Stimulated activated CD4-positive, alpha-beta T cell treated with anti-CD3 and anti-CD28 coated beads, Interleukin-1b, Interleukin-23, amount 100 ng/mL, for 24 hours (primary cell): Measurements from ENCODE around the gene TERF2IP.
A peak's percentile ranks its signal among the peaks of the same experiment; 100 is the strongest.

Experiments used
- DNase-seq, 4 experiments: peaks; one replicate each; pipeline ENCODE4 v3.0.0-alpha.2; 2020; ENCODE audit warnings: low read depth in 4 of 4, low spot score in 1 of 4

TERF2IP gene

GRCh38 chr16:75635036-75635435, 12.5 kb upstream of the TERF2IP start:
- DNase-seq, result no peak

GRCh38 chr16:75640598-75640997, 7.0 kb upstream of the TERF2IP start:
- no peak for DNase-seq

- DNase-seq, result no peak
Measured at GRCh38 chr16:75644240-75645012, 3.1 kb upstream of the TERF2IP start.

- DNase-seq, result no peak
Measured at GRCh38 chr16:75647112-75647491, 471 bp upstream of the TERF2IP start.

- DNase-seq, result peak; percentile 72 to 82 (median 78)
Measured at GRCh38 chr16:75648265-75649076, 898 bp downstream of the TERF2IP start.

GRCh38 chr16:75653922-75654321, 6.3 kb downstream of the TERF2IP start:
- DNase-seq, result no peak

- DNase-seq, result no peak
Measured at GRCh38 chr16:75658175-75658574, 10.6 kb downstream of the TERF2IP start.

GRCh38 chr16:75660321-75660720, 12.7 kb downstream of the TERF2IP start:
- DNase-seq, result no peak

- DNase-seq, result no peak
Measured at GRCh38 chr16:75660726-75661302, 13.2 kb downstream of the TERF2IP start.

- no peak for DNase-seq
Measured at GRCh38 chr16:75667503-75667902, 19.9 kb downstream of the TERF2IP start.

- no peak for DNase-seq
Measured at GRCh38 chr16:75676909-75677308, 29.3 kb downstream of the TERF2IP start, which contains the start of gene CPHXL2. CPHXL2 (minus strand) TSS chr16:75677009; CDS start chr16:75676999, 10 bp downstream.

GRCh38 chr16:75679366-75679765, 31.8 kb downstream of the TERF2IP start:
- no peak for DNase-seq

- DNase-seq, result no peak
Measured at GRCh38 chr16:75682308-75682707, 34.7 kb downstream of the TERF2IP start.

- DNase-seq, result no peak
Measured at GRCh38 chr16:75687361-75687760, 39.8 kb downstream of the TERF2IP start.

- DNase-seq, result no peak
Measured at GRCh38 chr16:75695708-75696107, 48.1 kb downstream of the TERF2IP start.

GRCh38 chr16:75697571-75697970, 50.0 kb downstream of the TERF2IP start:
- DNase-seq, result no peak

GRCh38 chr16:75701361-75701760, 53.8 kb downstream of the TERF2IP start, which contains the start of gene DUXB:
DUXB (minus strand) TSS chr16:75701461; CDS start chr16:75701418, 43 bp downstream.
- no peak for DNase-seq

- no peak for DNase-seq
Measured at GRCh38 chr16:75702242-75702641, 54.7 kb downstream of the TERF2IP start.

- DNase-seq, result no peak
Measured at GRCh38 chr16:75703306-75703705, 55.7 kb downstream of the TERF2IP start.
